Posterior cingulate gyrus (tissue), 11 donors: ENCODE results near the gene OR11H1.
"Not testable (repeated sequence)": the region's sequence is repeated elsewhere in the genome, so short reads cannot be mapped to it uniquely, and the experiment has no call there.

Source experiments
- DNase-seq, 10 donors: peaks; one replicate each; pipeline versions ENCODE4 v3.0.0 to v3.0.0-alpha.2; 2020 to 2021; ENCODE audit warnings: mixed read lengths in 3 of 10
- intact Hi-C: fragments of 100-400 bp; cut with DNase I; formaldehyde crosslinking; loops from one replicate; pipeline ENCODE4 v1.15.1; 2023

The OR11H1 gene, protein sequence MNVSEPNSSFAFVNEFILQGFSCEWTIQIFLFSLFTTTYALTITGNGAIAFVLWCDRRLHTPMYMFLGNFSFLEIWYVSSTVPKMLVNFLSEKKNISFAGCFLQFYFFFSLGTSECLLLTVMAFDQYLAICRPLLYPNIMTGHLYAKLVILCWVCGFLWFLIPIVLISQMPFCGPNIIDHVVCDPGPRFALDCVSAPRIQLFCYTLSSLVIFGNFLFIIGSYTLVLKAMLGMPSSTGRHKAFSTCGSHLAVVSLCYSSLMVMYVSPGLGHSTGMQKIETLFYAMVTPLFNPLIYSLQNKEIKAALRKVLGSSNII

GRCh38 chr22:15527892-15528291, at the start of gene OR11H1:
OR11H1 (plus strand) TSS chr22:15528192; CDS start chr22:15528192, 0 bp downstream.
- intact Hi-C loops = not testable (repeated sequence)

GRCh38 chr22:15509967-15510366, 18.0 kb upstream of the OR11H1 start:
- peak in 1 of 10 donors; percentile 20 for DNase-seq
- intact Hi-C loops = not testable (repeated sequence)

More at GRCh38 chr22:15527892-15528291, at the start of gene OR11H1:
- DNase-seq = not testable (repeated sequence)

DNA sequence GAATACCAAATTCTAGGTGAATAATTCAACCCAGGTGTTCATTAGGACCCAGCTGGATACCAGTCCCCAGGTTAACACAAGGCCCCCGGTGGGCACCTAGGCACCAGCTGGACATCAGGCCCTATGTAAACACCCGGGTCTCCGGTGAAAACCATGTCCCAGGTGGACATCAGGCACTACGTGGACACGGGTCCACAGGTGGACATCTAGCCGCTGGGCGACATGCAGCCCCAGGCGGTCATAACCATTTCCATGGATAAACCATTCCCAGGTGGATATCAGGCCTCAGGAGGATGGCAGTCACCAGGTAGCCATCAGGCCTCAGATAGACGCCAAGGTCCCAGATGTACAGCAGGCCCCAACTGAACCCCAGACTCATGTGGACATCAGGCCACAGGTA, 12.1 kb upstream of the OR11H1 start:
- DNase-seq = peak in 2 of 10 donors; percentile 31 to 35
- intact Hi-C loops = not testable (repeated sequence)

DNA sequence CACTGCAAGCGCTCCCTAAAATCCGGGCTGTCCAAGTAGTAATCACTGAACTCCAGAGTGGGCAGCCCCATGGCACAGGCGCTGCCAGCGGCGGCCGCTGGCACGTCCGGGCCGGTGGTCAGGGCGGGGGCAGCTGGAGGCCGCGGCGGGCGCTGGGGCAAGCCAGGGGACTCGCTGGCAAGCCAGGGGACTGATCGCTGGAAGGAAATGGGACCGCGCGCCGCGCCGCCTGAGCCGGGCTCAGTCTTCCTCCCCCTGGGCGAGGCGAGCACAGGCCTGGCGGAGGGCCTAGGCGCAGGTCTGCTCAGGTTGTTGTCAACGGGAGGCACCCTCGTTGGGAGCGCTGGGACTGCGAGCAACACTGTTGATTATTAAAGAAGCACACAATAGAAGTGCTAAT, 25.8 kb downstream of the OR11H1 start:
- intact Hi-C loops = not testable (repeated sequence)
- peak in 2 of 10 donors; percentile 57 to 65 for DNase-seq

DNA sequence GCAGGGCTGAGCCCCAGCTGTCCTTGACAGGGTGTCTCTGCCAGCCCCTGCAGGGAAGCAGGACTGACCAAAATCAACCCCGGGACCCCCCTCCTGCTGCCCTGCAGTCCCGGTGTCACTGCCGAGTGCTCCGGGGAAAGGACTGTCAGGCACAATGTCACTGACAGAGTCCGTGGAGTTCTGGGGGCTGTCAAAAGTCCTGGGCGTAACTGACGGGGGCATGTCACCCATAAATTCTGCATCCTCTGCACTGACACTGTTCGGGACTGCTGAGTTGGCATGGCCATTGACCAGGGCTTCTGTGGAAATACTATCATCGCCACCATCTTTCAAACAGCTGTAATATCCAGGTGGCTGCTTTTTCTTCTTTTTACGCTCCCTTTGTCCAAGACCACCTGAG, 35.5 kb downstream of the OR11H1 start:
- intact Hi-C loops, DNase-seq: not testable (repeated sequence)

- DNase-seq, intact Hi-C loops: not testable (repeated sequence)
Measured at GRCh38 chr22:15565063-15565462, 37.1 kb downstream of the OR11H1 start.
